GM10847 (cell line): ENCODE measurements around the gene FLYWCH2.

Source experiments
- POLR2A ChIP-seq: IDR thresholded peaks from 2 replicates; pipeline ENCODE4 v1.6.1; 2011; ENCODE audit not compliant: insufficient read length; ENCODE audit errors: extremely low read depth

FLYWCH2 gene

DNA sequence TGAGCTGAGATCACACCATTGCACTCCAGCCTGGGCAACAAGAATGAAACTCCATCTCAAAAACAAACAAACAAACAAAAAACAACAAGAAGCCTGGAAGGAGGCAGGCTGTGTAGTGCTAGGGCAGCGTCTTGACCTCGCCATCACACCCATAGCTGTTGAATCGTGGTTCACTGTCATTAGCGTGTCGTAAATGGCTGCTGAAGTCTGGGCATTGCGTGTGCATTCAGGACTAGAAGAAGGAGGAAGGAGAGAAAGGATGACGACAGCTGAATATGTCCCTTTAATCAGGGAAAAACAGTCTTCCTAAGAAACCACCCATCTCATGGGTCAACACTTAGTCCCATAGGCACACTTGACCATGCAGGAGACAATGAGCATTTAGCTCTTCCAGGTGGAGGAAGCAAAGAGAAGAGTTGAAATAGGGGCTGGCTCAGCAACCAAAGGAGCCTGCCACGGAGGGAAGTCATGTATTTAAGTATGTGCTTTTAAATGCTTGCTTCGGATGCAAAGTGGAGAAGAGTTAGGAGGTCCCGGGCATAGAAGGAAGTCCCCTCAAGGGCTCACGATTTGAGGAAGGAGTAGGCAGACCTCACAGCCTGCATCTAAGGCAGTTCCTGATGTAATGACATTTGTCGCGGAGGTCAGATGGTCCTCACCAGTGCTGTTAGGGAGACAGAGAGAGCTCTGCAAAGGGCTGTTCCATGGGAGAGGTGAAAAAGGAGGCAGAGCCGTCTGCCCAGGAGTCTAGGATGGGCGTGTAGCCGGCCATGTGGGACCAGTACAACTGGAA lies 33.9 kb upstream of the FLYWCH2 start:
- TF ChIP-seq POLR2A, result no peak

DNA sequence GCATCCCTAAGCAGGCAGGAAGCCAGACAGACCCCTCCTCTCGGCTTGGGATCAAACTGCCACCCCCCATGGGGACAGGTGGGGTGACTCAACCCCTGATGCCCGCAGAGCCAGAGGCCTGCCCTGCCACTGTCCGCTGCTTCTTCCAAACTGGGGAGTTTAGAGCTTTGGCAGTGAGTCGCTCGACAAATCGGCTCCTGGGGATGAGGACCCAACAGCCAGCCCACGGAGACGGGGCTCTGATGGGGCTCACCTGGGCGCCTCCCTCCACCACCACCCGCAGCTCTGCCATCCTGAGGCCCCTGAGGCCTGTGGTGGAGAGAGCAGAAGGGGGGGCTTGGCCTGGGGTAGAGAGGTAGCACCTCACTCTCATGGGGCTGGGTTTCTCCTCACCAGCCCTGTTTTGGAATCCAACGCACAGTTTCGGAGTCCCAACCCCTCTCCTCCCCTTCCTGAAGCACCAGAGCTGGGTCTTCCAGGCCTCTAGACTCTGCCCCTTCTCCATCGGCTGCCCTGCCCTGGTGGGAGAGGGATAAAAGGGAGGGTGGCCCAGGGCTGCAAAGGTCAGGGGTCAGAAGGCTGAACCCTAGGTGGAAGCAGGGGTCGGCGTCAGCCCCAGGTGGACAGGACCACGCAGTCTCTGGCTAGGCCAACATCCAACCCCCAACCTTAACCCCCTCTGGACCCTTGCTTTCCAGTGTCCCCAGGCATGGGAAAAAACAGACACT lies 30.8 kb upstream of the FLYWCH2 start:
- no peak for TF ChIP-seq POLR2A

DNA sequence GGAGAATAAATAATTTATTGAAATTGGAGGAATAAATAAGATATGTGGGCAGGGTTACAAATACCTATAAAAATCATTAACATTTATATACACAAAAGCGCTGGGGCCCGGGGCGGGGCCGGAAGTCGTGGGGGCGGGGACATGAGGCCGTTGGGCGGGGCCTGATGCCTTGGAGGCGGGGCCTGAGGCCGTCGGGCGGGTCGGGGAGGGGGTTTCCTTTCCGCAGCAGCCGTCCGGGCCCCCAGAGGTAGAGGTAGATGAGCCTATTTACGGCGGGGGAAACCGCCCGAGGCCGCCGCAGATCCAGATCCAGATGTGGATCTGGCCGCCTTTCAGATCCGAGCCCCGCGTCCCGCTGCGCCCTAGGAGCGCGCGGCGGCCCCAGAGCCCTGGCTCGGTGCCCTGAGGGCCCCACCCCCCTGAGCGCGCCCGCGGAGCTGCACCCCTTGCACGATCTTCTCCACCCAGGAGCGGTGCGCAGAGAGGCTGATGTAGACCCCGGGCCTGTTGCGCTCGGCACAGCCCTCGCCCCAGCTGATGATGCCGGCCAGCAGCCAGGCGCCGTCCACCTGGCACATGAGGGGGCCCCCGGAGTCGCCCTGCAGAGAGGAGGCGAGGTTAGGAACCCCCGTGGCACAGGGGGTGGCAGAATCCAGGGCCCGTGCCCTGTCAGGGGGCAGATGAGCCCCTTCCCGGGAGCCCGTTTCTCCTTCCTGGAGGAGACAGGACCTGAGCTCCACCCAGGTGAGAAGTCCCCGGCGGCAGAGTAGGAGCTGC lies 30.1 kb upstream of the FLYWCH2 start:
- TF ChIP-seq POLR2A, result no peak

DNA sequence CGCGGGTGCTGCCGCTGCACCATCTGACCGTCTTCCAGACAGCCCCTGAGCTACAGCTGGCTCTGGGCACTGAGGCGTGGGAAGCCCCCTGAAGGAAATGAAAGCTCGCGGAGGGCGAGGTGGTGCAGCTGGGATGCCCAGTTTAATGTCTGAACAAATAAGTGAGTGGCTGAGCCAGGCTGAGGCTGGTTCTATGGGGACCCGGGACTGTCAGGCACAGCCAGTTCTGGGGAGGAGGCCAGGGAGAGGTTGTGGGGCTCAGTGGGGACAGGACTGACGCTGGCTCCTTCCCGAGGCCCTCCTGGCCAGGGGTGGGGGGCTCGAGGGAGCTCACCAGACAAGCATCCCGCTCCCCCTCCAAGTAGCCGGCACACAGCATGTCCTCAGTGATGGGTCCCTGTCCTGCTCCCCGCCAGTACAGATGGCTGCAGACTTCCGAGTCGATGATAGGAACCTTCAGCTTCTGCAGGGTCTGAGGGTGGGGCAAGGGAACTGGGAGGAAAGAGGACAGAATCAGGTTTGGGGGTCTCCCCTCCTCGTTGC lies 29.4 kb upstream of the FLYWCH2 start:
- TF ChIP-seq POLR2A, result no peak

DNA sequence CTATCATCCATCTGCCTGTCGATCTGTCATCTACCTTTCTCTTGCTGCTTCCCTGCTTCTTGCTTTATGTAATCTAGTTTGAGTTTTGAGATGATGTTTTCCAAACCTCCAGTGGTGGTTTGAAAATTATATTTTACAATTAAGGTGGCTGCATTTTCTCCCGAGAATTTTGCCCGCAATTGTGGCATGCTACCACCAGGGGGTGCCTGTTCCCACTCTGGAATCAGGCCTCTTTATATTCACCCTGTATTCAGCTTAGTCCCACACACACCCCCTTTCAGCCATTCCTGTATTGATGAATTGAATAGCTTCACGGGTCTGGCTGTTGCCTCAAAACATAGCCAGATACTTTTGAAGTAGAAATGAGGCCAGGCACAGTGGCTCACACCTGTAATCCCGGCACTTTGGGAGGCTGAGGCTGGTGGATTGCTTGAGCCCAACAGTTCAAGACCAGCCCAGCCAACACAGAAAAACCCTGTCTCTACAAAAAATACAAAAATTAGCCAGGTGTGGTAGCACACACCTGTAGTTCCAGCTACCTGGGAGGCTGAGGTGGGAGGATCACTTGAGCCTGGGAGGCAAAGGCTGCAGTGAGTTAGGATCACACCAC lies 28.2 kb upstream of the FLYWCH2 start:
- TF ChIP-seq POLR2A, result no peak

DNA sequence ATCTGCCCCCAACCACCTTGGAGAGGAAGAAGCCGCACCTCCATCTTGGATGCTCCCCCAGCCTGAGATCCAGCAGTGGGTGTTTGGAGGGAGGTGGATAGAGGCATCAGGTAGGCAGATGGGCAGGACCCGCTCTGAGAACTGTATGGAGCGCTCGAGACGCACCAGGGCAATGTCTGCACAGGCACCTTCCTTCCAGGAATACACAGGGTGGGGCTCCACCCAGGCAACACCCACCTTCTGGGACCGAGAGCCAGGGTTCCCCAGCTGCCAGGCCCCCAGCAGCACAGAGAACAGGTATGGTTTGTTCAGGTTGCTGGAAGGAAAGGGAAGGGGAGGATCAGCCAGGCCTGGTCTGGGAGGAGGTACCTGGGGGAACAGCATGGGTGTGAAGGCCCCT lies 27.5 kb upstream of the FLYWCH2 start:
- no peak for TF ChIP-seq POLR2A

DNA sequence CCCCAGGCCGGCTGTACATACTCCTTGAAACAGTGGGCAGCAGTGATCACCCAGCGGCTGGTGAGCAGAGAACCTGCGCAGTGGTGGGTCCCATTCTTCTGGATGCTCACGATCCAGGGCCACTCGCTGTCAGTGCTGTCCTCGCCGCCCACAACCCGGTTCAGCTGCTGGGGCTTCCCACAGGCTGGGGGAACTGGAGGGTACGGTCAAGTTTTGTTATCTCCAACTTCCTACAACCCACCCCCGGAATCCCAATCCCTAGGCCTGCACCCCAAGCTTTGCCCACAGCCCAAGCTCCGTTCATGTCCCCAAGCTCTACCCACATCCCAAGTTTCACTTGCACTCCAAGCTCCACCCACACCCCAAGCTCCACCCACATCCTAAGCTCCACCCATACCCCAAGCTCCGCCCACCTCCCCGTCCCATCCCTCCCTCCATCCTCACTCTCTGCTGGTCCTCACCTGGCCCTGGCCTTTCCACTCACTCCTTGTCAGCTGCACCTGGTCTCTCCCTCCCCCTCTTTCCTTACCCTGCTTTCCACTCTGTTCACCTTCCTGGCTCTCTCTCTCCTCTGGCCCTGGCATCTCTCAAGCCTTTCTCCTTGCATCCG lies 26.8 kb upstream of the FLYWCH2 start:
- no peak for TF ChIP-seq POLR2A

DNA sequence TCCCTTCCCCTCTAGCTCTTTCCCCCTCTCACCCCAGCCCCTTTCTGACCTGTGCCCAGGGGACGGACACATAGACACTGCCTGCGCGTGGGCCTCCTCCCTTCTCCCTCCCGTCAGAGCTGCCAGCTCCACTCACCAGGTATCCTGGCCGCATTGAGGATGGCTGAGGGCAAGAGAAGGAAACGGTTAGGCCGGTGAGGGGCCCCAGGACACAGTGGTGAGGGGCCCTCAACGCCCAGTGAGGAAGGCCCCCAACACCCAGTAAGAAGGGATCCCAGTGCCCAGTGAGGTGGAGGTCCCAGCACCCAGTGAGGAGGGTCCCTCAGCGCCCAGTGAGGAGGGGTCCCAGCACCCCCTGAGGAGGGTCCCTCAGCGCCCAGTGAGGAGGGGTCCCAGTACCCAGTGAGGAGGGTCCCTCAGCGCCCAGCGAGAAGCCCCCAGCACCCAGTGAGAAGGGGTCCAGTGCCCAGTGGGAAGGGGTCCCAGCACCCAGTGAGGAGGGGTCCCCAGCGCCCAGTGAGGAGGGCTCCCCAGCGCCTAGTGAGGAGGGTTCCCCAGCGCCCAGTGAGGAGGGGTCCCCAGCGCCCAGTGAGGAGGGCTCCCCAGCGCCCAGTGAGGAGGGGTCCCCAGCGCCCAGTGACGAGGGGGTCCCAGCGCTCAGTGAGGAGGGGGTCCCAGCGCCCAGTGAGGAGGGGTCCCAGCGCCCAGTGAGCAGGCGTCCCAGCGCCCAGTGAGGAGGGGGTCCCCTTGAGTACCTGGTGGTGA lies 26.1 kb upstream of the FLYWCH2 start:
- TF ChIP-seq POLR2A, result no peak

DNA sequence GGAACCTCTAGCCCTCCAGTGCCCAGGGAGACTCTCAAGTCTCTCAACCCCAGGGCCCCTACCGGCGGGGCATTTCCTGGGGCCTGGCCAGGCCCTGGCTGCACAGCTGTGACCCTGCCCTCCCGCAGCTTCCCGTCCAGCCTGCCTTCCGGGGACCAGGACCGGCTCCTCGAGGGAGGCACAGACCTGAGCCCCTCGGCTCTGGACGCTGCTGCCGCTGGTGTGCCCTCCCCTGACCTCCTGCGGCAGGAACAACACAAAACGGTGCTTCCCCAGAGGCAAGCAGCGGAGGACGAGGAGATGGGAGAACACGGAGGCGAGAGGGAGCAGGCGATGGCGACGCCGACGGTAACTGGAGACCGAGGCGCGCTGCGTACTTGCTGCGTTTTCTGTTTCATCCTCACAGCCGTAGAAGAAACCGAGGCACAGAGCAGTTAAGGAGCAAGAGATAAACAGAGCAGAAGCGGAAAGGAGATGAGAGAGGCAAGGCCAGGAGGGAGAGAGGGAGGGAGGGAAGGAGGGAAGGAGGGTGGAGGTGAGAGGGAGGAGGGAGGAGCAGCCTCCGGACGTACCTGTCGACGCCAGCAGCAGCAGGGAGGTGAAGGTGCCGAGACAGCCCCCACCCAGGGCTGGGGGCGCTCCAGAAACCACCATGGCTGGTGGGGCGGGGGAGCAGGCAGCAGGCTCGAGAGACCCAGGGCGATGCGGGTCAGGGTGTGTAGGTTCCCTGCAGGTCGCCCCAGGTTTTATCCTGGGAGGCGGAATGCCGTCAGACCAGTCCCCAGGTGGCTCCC lies 25.4 kb upstream of the FLYWCH2 start, which contains the start of gene PRSS22:
Gene PRSS22, minus strand, starts transcription at position 720 of the 794 bp plus-strand sequence. Its CDS starts 66 bp downstream, at position 654.
- TF ChIP-seq POLR2A, result no peak

DNA sequence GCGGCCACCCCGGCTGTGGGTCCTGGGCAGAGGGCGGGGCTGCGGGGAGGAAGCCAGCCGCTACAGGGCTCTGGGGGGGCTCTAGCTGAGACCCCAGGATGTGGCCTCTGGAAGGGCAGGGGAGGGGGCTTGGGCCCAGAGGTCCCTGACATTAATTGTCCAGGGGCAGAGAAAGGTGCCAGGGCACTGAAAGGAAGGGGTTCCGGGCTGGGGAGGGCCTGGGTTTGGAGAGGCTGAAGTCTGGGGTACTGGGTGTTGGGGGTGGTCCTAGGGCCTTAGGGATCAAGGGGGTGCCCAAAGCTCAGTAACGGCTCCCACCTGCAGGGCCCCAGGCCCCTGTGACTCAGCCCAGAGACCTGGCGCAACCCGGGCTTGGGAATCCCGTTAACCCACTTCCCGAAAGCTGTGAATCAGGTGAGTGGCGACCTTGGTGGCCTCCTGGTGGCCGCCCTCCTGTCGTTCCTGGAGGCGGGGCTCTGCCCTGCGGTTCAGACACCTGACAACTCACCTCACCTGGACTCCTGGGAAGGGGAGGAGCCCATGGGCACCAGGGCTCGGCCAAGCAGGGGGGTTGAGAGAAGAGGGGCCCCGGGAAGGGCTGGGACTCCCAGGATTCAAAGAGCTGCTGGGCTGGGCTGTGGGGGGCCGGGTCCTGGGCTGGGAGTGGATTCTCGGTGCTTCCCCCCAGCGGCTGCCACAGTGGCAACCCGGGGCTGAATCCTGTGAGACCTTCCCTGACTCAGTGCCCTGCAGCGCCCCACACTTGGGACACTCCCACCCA lies 24.6 kb upstream of the FLYWCH2 start:
- TF ChIP-seq POLR2A, result no peak

DNA sequence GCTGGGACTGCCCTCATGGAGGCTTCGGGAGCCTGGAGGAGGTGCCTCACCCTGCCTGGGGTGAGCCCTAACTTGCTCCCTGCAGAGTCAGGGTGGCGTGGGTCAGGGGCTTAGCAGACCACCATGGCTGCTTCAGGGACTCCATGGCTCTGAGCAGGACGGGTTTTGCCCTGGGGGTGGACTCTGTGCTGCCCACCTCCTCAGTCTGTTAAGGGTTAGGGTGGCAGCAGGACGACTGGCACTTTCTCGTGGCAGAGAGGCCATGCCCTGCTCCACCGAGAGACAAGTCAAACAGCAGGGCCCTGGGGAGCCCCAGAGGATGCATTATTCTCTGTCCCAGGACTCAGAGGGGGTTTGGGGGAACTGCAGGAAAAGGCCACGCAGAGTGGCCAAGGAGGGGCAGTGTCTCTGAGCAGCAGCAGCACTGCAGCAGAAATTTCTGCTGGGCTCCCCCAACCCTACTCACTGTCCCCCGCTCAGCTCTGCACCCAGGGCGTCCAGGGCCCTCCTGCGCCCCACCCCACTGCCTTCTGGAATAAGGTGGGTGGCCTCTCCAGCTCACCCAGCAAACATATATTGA lies 23.2 kb upstream of the FLYWCH2 start:
- TF ChIP-seq POLR2A, result no peak

DNA sequence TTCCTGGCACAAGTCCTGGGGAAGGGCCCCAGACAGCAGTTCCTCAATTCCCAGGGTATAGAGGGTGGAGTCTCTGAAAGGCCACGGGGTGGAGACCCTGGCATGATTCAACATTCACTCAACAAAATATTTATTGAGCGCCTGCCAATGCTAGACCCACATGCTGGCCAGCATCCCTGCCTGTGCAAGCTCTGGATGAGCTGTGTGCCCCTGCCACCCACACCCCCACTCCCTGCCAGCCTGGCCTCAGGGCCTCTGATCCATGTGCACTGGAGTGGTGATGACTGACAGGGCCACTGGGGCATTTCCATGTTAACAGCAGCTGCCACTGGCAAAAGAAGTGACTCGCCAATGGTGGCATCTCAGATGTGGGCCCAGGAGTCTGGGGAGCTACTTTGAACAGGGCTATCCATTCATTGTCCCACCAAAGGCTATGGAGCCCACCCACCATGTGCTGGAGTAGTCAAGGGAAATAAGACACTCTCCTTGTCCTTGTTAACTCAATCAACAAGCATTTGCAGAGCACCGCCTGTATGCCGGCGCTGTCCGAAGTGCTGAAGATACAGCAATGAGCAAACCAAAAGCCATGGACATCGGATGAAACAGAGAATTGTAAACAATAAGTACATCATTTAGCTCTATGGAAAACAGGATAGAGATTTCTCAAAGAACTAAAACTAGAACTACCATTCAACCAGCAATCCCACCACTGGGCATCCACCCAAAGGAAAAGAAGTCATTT lies 22.0 kb upstream of the FLYWCH2 start:
- TF ChIP-seq POLR2A, result no peak

DNA sequence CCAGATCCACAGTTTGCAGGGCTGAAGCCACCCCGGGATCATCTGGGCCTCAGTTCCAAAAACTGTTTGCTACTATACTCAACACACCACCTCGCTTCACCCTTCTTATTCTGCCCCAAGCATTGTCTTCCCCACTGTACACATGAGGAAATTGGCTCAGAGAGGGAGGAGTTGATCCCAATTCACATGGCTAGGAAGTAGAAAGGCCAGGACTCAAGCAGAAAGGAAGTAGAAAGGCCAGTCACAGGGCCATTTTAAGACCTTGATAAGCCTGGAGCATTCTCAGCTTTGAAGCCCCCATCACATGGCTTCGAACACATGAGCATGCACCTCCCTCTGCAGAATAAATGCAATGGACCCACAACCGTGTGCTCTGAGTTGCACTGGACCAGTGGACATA lies 17.4 kb upstream of the FLYWCH2 start:
- no peak for TF ChIP-seq POLR2A
